Mammary epithelial cell (primary cell): ENCODE data around the gene EDARADD.

Experiments used
- CTCF ChIP-seq, 2 donors: IDR thresholded peaks in 1 of 2; conservative IDR thresholded peaks in 1 of 2; 2 replicates each; pipeline ENCODE4 v1.5.1; 2011 to 2012; ENCODE audit warnings: inconsistent platforms in 2 of 2, low read length in 2 of 2, mild to moderate bottlenecking in 2 of 2, control low read depth in 1 of 2, low read depth in 1 of 2; ENCODE audit not compliant: insufficient read depth in 1 of 2; ENCODE audit errors: extremely low read depth in 1 of 2
- EZH2 ChIP-seq: IDR thresholded peaks from 2 replicates; pipeline ENCODE4 v1.6.1; 2012; ENCODE audit warnings: low read length, inconsistent platforms, borderline replicate concordance

- no peak for TF ChIP-seq CTCF (conservative IDR thresholded peaks at IDR 0.05 in 1 of 2, IDR thresholded peaks at IDR 0.05 in 1 of 2; ENCODE audit: extremely low read depth in 1 of 2, insufficient read depth in 1 of 2, low read depth in 1 of 2, low read length in 2 of 2)
- TF ChIP-seq EZH2 = no peak
These were observed 2.0 kb downstream of the EDARADD start for GRCh38 chr1:236395947-236396664.
